Vagina (tissue), 2 donors: ENCODE results near the gene NEDD4L. TPM values are rescaled to one million over a fixed set of nuclear protein-coding genes. Genes with fewer than 3 reads are reported as not detected.

Experiments used
- DNase-seq, 2 donors: peaks; one replicate each; pipeline ENCODE4 v3.0.0-alpha.2; 2017; ENCODE audit errors: extremely low spot score in 2 of 2
- H3K27ac ChIP-seq: fragments of 200-600 bp; sonication (generic); one replicate; pipeline ENCODE4 v1.5.1; 2019
- H3K27me3 ChIP-seq: fragments of 200-600 bp; sonication (generic); one replicate; pipeline ENCODE4 v1.5.1; 2019
- H3K36me3 ChIP-seq, 2 donors: fragments of 200-600 bp; sonication (generic); one replicate each; pipeline ENCODE4 v1.5.1; 2017 to 2019
- H3K4me1 ChIP-seq: fragments of 200-600 bp; sonication (generic); one replicate; pipeline ENCODE4 v1.5.1; 2019
- H3K4me3 ChIP-seq, 2 donors: fragments of 200-600 bp; sonication (generic); 1 replicate in 1 of 2; 2 replicates in 1 of 2; pipeline ENCODE4 v1.5.1; 2016 to 2019
- H3K9me3 ChIP-seq: fragments of 200-600 bp; sonication (generic); one replicate; pipeline ENCODE4 v1.5.1; 2019
- POLR2A ChIP-seq, 2 donors: fragments of 450-650 bp; IDR thresholded peaks; one replicate each; pipeline ENCODE4 v1.6.1; 2017; ENCODE audit warnings: antibody characterized with exemption in 2 of 2, mild to moderate bottlenecking in 2 of 2, moderate library complexity in 2 of 2
- POLR2AphosphoS5 ChIP-seq, 2 donors: sonication (generic); formaldehyde crosslinking; IDR thresholded peaks; one replicate each; pipeline ENCODE4 v1.9.0; 2017; ENCODE audit warnings: antibody characterized with exemption in 2 of 2, mild to moderate bottlenecking in 2 of 2, low read depth in 1 of 2; ENCODE audit not compliant: insufficient read depth in 1 of 2
- intact Hi-C: fragments of 100-400 bp; cut with DNase I; formaldehyde crosslinking; loops from one replicate; pipeline ENCODE4 v1.15.1; 2023
- total RNA-seq: library from RNA; depleted of rRNA; stranded (reverse); fragments of >200 nt; gene quantifications from one replicate; pipeline ENCODE4 v1.2.3, GENCODE V29; 2016
- TF ChIP-seq, protein P1 (sequence below), 3 experiments: fragments of 450-650 bp in 2 of 3; fragments of 200-600 bp in 1 of 3; sonication (generic) in 1 of 3; IDR thresholded peaks; one replicate each; pipeline ENCODE4 v1.5.1; 2017 to 2019; ENCODE audit warnings: antibody characterized with exemption in 3 of 3, mild to moderate bottlenecking in 2 of 3, moderate library complexity in 2 of 3

NEDD4L gene
- total RNA-seq, 1 donor from 2014 or later, result 42.2 TPM

DNA sequence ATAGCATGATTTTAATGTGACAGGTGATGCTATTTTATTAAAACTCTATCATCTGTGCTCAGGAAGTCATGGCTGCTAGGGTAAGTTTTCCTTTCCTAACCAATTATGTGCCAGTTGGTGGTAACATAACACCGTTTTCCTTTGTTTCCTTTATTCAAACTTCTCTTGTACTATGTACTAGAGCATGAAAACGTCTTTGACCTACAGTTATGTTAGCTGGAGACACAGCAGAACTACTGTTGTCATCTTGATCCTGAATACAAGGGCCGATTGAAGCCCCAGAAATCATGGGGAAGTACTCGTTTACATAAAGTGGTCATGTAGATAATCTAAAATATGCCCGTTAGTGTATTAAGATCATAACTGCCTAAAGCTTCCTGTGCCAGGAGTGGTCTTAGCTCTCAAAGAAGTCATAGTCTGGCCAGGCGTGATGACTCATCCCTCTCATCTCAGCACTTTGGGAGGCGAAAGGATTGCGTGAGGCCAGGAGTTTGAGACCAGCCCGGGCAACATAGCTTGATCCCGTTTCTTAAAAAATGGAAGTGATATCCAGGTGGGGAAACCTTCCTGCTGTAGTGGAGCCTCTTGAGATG lies 20.5 kb downstream of the NEDD4L start:
- TF ChIP-seq, protein P1, sequence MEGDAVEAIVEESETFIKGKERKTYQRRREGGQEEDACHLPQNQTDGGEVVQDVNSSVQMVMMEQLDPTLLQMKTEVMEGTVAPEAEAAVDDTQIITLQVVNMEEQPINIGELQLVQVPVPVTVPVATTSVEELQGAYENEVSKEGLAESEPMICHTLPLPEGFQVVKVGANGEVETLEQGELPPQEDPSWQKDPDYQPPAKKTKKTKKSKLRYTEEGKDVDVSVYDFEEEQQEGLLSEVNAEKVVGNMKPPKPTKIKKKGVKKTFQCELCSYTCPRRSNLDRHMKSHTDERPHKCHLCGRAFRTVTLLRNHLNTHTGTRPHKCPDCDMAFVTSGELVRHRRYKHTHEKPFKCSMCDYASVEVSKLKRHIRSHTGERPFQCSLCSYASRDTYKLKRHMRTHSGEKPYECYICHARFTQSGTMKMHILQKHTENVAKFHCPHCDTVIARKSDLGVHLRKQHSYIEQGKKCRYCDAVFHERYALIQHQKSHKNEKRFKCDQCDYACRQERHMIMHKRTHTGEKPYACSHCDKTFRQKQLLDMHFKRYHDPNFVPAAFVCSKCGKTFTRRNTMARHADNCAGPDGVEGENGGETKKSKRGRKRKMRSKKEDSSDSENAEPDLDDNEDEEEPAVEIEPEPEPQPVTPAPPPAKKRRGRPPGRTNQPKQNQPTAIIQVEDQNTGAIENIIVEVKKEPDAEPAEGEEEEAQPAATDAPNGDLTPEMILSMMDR (IDR thresholded peaks at IDR 0.05), result no peak
- TF ChIP-seq POLR2AphosphoS5 (IDR thresholded peaks at IDR 0.05; ENCODE audit: insufficient read depth in 1 of 2, low read depth in 1 of 2) (no peak), POLR2A (IDR thresholded peaks at IDR 0.05) (no peak)
- no peak for DNase-seq
- Histone ChIP-seq H3K27ac (no peak overlapping the region), H3K36me3 (no peaks in the 10 kb centered on the region), H3K4me1 (no peaks in the 10 kb centered on the region), H3K4me3 (no peak overlapping the region), H3K27me3 (no peaks in the 10 kb centered on the region), H3K9me3 (no peaks in the 10 kb centered on the region)
- intact Hi-C loops, result no loop called here

DNA sequence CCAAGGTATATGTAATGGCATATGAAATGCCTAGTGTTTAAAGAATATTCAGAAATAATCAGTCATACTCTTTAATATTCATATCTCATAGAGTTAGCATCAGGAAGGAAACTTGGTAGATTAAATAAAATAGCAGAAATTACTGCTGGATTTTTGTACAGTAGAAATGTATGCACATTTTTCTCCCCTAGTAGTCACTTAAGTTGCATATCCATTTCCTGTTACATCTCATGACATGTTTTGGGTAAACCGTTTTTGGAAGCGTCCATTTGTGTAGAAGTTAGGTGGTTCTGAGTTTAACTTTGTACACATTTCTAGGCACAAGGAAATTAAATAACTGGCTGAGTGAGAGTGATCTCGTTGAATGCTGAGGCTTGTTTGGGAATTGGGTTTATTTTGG lies 21.9 kb downstream of the NEDD4L start:
- no peaks in the 10 kb centered on the region for H3K4me1 ChIP-seq
- no peak for DNase-seq
- intact Hi-C loops, result no loop called here
- no peak overlapping the region for H3K4me3 ChIP-seq
- H3K27me3 ChIP-seq, result no peaks in the 10 kb centered on the region
- H3K27ac ChIP-seq, result no peak overlapping the region
- H3K9me3 ChIP-seq, result no peaks in the 10 kb centered on the region
- no peaks in the 10 kb centered on the region for H3K36me3 ChIP-seq
- TF ChIP-seq POLR2AphosphoS5 (IDR thresholded peaks at IDR 0.05; ENCODE audit: insufficient read depth in 1 of 2, low read depth in 1 of 2) (no peak), POLR2A (IDR thresholded peaks at IDR 0.05) (no peak)
- TF ChIP-seq, protein P1 (IDR thresholded peaks at IDR 0.05), result no peak

DNA sequence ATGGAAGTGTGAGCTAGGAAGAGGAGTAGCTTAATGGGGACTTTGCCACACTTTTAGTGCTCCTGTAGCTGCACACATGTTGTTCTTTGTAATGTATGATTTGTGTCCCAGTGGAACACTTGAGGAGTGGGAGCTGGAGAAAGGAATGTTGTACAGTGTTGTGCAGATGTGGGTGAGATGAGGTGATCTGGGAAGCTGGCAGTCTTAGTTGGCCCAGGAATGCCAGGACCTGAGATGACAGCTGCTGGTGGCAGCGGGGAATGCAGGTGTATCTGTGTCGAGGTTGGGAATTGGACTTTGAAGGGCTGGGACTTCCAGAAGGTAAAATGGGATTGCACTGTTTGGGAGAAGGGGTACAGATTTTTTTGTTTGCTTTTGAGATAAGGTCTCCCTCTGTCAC lies 23.6 kb downstream of the NEDD4L start:
- Histone ChIP-seq H3K9me3 (no peaks in the 10 kb centered on the region), H3K4me1 (no peaks in the 10 kb centered on the region), H3K27me3 (no peaks in the 10 kb centered on the region), H3K36me3 (no peaks in the 10 kb centered on the region), H3K4me3 (no peak overlapping the region), H3K27ac (no peak overlapping the region)
- intact Hi-C loops, result no loop called here
- DNase-seq, result no peak
- TF ChIP-seq, protein P1 (IDR thresholded peaks at IDR 0.05), result no peak
- TF ChIP-seq POLR2A (IDR thresholded peaks at IDR 0.05) (no peak), POLR2AphosphoS5 (IDR thresholded peaks at IDR 0.05; ENCODE audit: insufficient read depth in 1 of 2, low read depth in 1 of 2) (no peak)

DNA sequence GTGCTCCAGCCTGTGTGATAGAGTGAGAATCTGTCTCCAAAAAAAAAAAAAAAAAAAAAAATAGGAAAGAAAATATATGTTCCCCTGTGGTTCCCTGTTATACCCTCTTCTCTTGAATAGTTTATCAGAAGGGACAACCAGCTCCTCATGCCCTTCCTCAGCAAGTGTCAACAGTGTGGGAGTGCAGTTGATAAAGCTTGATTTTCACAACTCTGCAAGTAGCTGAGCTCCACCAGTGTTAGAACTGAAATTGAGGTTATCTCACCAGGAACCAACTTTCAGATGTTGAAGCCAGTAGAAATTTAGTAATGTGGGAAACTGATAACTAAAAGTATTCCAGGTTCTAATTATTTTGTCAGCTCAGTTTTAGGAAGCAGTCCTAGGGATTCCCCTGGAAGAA lies 25.1 kb downstream of the NEDD4L start:
- intact Hi-C loops, result no loop called here
- Histone ChIP-seq H3K4me1 (no peaks in the 10 kb centered on the region), H3K36me3 (no peaks in the 10 kb centered on the region), H3K27me3 (no peaks in the 10 kb centered on the region), H3K9me3 (no peaks in the 10 kb centered on the region), H3K4me3 (no peak overlapping the region), H3K27ac (no peak overlapping the region)
- no peak for DNase-seq
- TF ChIP-seq, protein P1 (IDR thresholded peaks at IDR 0.05), result no peak
- TF ChIP-seq POLR2A (IDR thresholded peaks at IDR 0.05), result no peak
- no peak for TF ChIP-seq POLR2AphosphoS5 (IDR thresholded peaks at IDR 0.05; ENCODE audit: insufficient read depth in 1 of 2, low read depth in 1 of 2)

DNA sequence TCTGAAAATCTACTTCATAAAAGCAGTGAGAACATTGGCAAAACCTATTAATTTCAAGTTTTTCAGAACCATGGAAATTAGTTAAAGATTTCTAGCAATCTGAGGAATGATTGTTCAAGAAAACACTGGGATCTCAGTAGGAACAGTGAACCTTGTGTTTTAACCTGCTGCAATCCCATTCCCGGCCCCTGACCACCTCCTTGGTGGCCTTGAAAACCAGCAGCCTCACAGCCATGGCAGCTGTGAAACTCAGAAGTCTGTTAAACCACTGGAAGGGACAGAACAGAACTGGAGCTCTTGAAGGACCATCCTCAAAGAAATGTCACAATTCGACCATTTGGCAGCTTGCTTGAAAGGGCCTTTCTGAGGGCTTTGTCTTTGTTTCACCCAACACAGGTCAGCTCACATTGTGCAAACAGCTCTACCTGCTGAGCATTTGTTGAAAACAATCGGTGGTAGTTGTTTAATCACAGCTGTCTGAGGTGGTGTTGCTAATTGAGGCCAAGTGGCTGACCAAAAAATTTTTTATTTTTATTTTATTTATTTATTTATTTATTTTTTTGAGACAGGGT lies 25.8 kb downstream of the NEDD4L start:
- DNase-seq, result no peak
- H3K27me3 ChIP-seq, result no peaks in the 10 kb centered on the region
- no peaks in the 10 kb centered on the region for H3K36me3 ChIP-seq
- TF ChIP-seq POLR2AphosphoS5 (IDR thresholded peaks at IDR 0.05; ENCODE audit: insufficient read depth in 1 of 2, low read depth in 1 of 2) (no peak), POLR2A (IDR thresholded peaks at IDR 0.05) (no peak)
- TF ChIP-seq, protein P1 (IDR thresholded peaks at IDR 0.05), result no peak
- no peaks in the 10 kb centered on the region for H3K9me3 ChIP-seq
- no peak overlapping the region for H3K27ac ChIP-seq
- no peak overlapping the region for H3K4me3 ChIP-seq
- no peaks in the 10 kb centered on the region for H3K4me1 ChIP-seq
- intact Hi-C loops, result no loop called here
